Measurements from ENCODE around the gene EXOSC1. TPM values are rescaled to one million over a fixed set of nuclear protein-coding genes. Genes with fewer than 3 reads are reported as not detected.
"Not testable (repeated sequence)": the region's sequence is repeated elsewhere in the genome, so short reads cannot be mapped to it uniquely, and the experiment has no call there.

Gene EXOSC1
- total RNA-seq, result 21.2 TPM
- long read RNA-seq, transcript EXOSC1-204 (8 exons, 923 nt), result major isoform, 12 of 34 reads
- long read RNA-seq, transcript EXOSC1-211 (2 exons, 2,113 nt), result minor isoform, 10 of 34 reads
- long read RNA-seq, partial matches to known transcripts, result 5 of 34 reads
- long read RNA-seq, other reads (novel, unspliced or antisense), result 3 of 34 reads

- DNase-seq (ENCODE audit: low spot score), result peak; percentile 95
These were observed at the start of gene EXOSC1, which contains the start of gene ZDHHC16 for GRCh38 chr10:97445722-97446639. TSS of gene EXOSC1 (minus strand) at chr10:97446006. CDS start at chr10:97445985, 21 bp downstream. TSS of gene ZDHHC16 (plus strand) at chr10:97446175. CDS start at chr10:97451676, 5,501 bp downstream.

- no peak for DNase-seq (ENCODE audit: low spot score)
These were observed 49.2 kb upstream of the EXOSC1 start for GRCh38 chr10:97494863-97495506.

GRCh38 chr10:97494151-97494550, 48.3 kb upstream of the EXOSC1 start:
- DNase-seq (ENCODE audit: low spot score), result no peak

- DNase-seq (ENCODE audit: low spot score), result no peak
These were observed 44.8 kb upstream of the EXOSC1 start for GRCh38 chr10:97490592-97490991.

- DNase-seq (ENCODE audit: low spot score), result peak; percentile 9
These were observed 40.0 kb upstream of the EXOSC1 start for GRCh38 chr10:97485647-97486281.

- no peak for DNase-seq (ENCODE audit: low spot score)
These were observed 38.1 kb upstream of the EXOSC1 start for GRCh38 chr10:97483921-97484320.

GRCh38 chr10:97483506-97483905, 37.7 kb upstream of the EXOSC1 start:
- DNase-seq (ENCODE audit: low spot score), result peak; percentile 26

- no peak for DNase-seq (ENCODE audit: low spot score)
These were observed 36.6 kb upstream of the EXOSC1 start for GRCh38 chr10:97482381-97482780.

GRCh38 chr10:97481071-97481470, 35.3 kb upstream of the EXOSC1 start:
- no peak for DNase-seq (ENCODE audit: low spot score)

- DNase-seq (ENCODE audit: low spot score), result peak; percentile 57
These were observed 34.1 kb upstream of the EXOSC1 start for GRCh38 chr10:97479939-97480338.

GRCh38 chr10:97479410-97479809, 33.6 kb upstream of the EXOSC1 start:
- DNase-seq (ENCODE audit: low spot score), result not testable (repeated sequence)

- DNase-seq (ENCODE audit: low spot score), result no peak
These were observed 30.3 kb upstream of the EXOSC1 start for GRCh38 chr10:97475936-97476594.

GRCh38 chr10:97474918-97475317, 29.1 kb upstream of the EXOSC1 start:
- DNase-seq (ENCODE audit: low spot score), result no peak

- DNase-seq (ENCODE audit: low spot score), result peak; percentile 59
These were observed 23.0 kb upstream of the EXOSC1 start for GRCh38 chr10:97468781-97469180.

- DNase-seq (ENCODE audit: low spot score), result peak; percentile 57
These were observed 22.4 kb upstream of the EXOSC1 start for GRCh38 chr10:97468162-97468561.

GRCh38 chr10:97466755-97467154, 20.9 kb upstream of the EXOSC1 start:
- peak; percentile 33 for DNase-seq (ENCODE audit: low spot score)

- peak; percentile 67 for DNase-seq (ENCODE audit: low spot score)
These were observed 20.2 kb upstream of the EXOSC1 start for GRCh38 chr10:97465982-97466381.

- peak; percentile 1 for DNase-seq (ENCODE audit: low spot score)
These were observed 18.4 kb upstream of the EXOSC1 start for GRCh38 chr10:97464226-97464625.

- peak; percentile 33 for DNase-seq (ENCODE audit: low spot score)
These were observed 17.7 kb upstream of the EXOSC1 start for GRCh38 chr10:97463363-97464132.

- no peak for DNase-seq (ENCODE audit: low spot score)
These were observed 16.5 kb upstream of the EXOSC1 start for GRCh38 chr10:97462309-97462708.
